Choroid plexus epithelial cell (primary cell): ENCODE measurements around the gene TCTN2.

Source experiments
- DNase-seq: peaks from one replicate; pipeline ENCODE4 v3.0.0-alpha.2; 2010; ENCODE audit warnings: low read depth
- H3K4me3 ChIP-seq: 2 replicates; pipeline ENCODE4 v1.5.1; 2011; ENCODE audit warnings: low read depth, mild to moderate bottlenecking, control low read depth, low read length, moderate library complexity
- CTCF ChIP-seq: conservative IDR thresholded peaks from 2 replicates; pipeline ENCODE4 v1.5.1; 2011; ENCODE audit warnings: low read depth, mild to moderate bottlenecking, control low read depth, inconsistent platforms, low read length, moderate library complexity

The TCTN2 gene

DNA sequence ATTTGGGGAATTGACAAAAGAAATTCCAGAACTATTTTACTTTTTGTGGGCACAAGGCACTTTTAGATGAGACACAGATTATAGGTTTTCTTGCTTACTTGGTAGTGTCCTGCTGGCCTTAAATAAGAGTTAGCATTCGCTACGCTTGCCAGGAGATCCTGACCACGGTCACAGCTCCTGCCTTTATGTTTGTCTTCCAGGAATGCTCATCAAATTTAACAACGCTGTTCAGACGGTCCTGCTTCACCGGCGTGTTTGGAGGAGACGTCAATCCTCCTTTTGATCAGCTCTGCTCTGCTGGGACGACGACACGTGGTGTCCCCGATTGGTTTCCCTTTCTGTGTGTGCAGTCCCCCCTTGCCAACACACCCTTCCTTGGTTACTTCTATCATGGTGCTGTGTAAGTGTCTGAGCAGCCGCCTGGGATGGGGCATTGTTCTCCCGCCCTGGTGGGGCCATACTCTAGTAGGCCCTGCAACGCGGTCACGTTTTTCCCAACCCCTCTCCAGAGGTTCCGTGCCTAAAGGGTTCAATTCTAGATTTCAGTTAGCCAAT, 15.8 kb downstream of the TCTN2 start:
- no peak for DNase-seq
- no peak overlapping the region for H3K4me3 ChIP-seq
- TF ChIP-seq CTCF: no peak

GRCh38 chr12:123690191-123690840, 19.4 kb downstream of the TCTN2 start:
- no peak for DNase-seq
- no peak overlapping the region for H3K4me3 ChIP-seq
- TF ChIP-seq CTCF: no peak

- no peak for DNase-seq
- H3K4me3 ChIP-seq: no peak overlapping the region
- no peak for TF ChIP-seq CTCF
Observed at GRCh38 chr12:123696207-123696606, 25.3 kb downstream of the TCTN2 start.

GRCh38 chr12:123696646-123697045, 25.7 kb downstream of the TCTN2 start:
- no peak for DNase-seq
- H3K4me3 ChIP-seq: no peak overlapping the region
- TF ChIP-seq CTCF: no peak

DNA sequence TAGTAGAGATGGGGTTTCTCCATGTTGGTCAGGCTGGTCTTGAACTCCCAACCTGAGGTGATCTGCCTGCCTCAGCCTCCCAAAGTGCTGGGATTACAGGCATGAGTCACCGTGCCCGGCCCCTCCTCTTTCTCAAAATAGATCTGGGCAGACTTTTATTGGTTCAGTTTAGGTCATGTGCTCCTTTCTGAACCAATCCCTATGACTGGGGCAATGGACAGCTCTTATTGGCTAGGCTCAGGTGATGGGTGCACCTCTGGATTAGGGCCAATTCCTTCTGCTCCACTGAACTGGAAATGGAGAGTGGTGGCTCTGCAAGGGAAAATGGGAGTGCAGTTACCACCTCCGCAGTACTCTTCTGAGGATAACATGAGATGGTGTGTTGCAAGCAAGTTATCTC, 35.0 kb downstream of the TCTN2 start:
- peak; percentile 5 for DNase-seq
- no peak overlapping the region for H3K4me3 ChIP-seq
- no peak for TF ChIP-seq CTCF

DNA sequence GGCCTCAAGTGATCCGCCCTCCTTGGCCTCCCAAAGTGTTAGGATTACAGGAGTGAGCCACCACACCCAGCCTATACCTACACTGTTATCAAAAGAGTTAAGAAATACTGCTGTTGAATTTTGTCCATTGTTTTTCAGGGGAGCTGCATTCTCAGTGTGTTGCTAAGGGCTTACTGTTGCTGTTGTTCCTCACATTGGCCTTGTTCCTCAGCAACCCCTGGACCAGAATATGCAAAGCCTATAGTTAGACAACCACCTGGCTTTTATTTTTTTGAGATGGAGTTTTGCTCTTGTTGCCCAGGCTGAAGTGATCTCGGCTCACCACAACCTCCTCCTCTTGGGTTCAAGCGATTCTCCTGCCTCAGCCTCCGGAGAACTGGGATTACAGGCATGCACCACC, 36.6 kb downstream of the TCTN2 start:
- no peak for DNase-seq
- no peak for TF ChIP-seq CTCF
- no peak overlapping the region for H3K4me3 ChIP-seq

DNA sequence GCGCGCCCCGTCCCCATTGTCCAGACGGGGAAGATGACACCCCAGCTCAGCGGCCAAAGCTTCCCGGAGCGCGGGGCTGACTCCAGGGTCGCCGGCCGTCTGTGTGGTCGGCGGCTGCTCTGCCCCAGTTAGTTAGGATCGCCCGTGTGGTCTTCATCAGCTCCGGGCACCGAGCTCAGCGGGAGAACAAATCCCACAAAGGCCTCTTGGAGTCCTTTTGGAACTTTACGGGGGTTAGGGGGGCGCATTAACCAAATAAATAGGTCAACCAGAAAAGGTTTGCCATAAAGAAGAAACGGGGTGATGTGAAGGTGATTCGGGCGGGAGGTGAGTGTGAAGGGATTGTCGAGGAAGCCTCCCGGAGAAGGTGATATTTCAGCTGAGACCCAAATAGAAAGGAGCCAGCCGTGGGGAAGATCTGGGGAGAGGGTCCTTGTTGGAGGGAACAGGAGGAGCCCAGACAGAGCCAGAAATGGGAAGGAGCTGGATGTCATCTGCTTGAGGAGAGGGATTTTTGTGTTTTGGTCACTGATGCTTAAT, 41.9 kb downstream of the TCTN2 start:
- peak overlapping the region; percentile 96 for H3K4me3 ChIP-seq
- DNase-seq: peak; percentile 10
- TF ChIP-seq CTCF: no peak
